Activated CD8-positive, alpha-beta memory T cell treated with anti-CD3 and anti-CD28 coated beads for 4 hours (primary cell): ENCODE results near the gene TIMM29.

Experiments used
- DNase-seq, 2 donors: peaks; one replicate each; pipeline ENCODE4 v3.0.0-alpha.2; 2020; ENCODE audit warnings: low read depth in 2 of 2

Gene TIMM29

GRCh38 chr19:10928563-10929401 lies at the start of gene TIMM29, which contains the start of gene YIPF2:
TIMM29 (plus strand) TSS chr19:10928811; CDS start chr19:10928823, 12 bp downstream.
YIPF2 (minus strand) TSS chr19:10928639; CDS start chr19:10928410, 229 bp downstream.
- DNase-seq, result peak; percentile 87 to 92

GRCh38 chr19:10881403-10882107 lies 47.1 kb upstream of the TIMM29 start:
- no peak for DNase-seq

GRCh38 chr19:10882108-10882457 lies 46.5 kb upstream of the TIMM29 start:
- no peak for DNase-seq

DNA sequence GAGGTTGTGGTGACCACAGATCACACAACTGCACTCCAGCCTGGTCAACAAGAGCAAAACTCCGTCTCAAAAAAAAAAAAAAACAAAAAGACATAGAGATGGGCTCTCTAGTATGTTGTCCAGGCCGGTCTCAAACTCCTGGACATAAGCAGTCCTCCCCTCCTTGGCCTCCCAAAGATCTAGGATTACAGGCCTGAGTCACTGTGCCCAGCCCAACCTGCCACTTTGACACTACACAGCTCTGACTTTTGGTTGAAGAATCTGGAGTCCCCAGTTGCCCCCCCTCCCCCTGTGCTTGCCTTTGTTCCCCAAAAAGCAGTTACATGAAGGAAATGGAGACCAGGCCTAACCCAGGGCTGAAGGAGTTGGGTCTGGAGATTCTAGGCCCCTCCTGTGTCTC lies 44.3 kb upstream of the TIMM29 start:
- no peak for DNase-seq

GRCh38 chr19:10885201-10886169 lies 43.1 kb upstream of the TIMM29 start:
- DNase-seq, result no peak

DNA sequence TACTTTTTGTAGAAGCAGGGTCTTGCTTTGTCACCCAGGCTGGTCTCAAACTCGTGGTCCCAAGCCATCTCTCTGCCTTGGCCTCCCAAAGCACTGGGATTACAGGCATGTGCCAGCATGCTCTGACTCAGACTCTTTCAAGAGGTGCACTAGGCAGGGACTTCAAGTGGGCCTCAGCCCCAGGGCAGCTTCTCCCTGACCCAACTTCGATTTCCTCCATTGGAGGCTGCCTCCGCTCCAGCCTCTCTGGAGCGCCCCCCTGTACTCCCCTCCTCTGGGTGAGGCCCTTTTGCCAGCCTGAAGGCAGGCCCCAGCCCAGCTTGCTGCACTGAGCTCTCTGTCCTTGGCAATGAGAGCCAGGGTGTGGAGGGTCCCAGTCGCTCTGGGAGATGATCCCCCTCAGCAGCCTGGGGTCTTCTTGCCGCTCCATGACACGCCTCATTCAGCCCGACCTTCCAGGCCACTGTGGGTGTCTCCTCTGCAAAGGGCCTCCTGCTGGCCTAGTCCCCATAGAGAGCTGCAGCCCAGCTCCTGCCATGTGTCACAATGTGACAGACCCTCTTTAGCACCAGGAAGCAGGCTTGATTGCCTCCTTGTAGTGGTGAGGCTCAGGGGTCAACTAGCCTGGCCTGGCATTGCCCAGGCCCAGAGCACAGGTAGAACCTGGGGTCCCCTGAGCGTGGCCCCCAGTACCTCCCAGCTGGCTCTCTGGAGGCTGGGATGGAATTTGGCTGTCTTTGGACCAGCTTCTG lies 40.8 kb upstream of the TIMM29 start:
- no peak for DNase-seq

GRCh38 chr19:10888421-10888866 lies 40.2 kb upstream of the TIMM29 start:
- DNase-seq, result no peak

- no peak for DNase-seq
Observed at GRCh38 chr19:10889880-10890279, 38.7 kb upstream of the TIMM29 start.

DNA sequence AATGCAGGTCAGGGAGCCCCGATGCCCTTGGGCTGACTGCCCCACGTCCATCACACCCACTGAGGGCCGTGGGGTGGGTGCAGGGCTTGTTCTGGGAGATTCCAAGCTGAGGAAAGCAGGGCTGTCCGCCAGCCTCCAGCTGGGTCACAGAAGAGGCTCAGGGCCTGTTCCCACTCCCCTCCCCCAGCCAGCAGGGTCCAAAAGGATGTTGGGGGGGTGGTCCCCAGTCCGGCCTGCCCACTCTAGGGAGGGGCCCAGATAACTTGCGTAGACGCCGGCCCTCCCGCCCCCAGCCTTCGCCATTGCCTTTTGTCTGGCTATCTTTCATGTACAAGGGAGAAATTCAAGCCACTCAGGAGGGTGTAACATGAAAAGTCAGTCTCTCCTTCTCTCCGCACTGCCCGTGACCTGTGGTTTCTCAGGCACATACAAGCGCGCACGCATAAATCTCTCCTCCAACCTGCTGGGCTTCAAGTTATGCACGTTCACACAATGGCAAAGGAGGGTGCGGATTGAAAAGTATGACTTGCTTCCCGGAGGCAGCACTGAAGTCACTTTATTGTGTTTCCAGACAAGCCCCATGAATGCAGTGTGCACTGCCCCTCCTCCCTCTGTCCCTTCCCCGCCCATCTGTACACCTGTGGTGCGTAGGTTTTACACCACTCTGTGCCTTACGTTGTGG lies 37.1 kb upstream of the TIMM29 start:
- DNase-seq, result no peak

- no peak for DNase-seq
Observed at GRCh38 chr19:10892256-10892655, 36.4 kb upstream of the TIMM29 start.

GRCh38 chr19:10894911-10895213 lies 33.7 kb upstream of the TIMM29 start:
- no peak for DNase-seq

DNA sequence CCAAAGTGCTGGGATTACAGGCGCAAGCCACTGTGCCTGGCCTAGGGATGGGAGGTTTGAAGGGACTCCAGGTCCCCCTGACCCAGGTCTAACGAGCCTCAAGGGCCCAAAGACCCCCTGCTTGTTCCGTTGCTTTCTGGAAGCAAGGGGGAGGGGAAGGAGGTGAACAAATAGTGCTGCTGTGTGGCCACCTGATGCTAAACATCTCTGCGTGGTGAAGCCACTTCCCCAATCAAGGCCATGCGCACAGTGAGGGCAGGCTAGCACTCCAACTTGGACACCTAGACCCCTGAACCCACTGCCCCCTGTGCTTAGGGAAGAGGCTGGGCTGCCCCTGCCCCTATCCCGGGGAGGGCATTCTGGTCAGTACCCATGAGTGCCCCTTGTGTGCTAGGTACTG lies 33.2 kb upstream of the TIMM29 start:
- DNase-seq, result no peak

GRCh38 chr19:10895920-10896319 lies 32.7 kb upstream of the TIMM29 start:
- no peak for DNase-seq

DNA sequence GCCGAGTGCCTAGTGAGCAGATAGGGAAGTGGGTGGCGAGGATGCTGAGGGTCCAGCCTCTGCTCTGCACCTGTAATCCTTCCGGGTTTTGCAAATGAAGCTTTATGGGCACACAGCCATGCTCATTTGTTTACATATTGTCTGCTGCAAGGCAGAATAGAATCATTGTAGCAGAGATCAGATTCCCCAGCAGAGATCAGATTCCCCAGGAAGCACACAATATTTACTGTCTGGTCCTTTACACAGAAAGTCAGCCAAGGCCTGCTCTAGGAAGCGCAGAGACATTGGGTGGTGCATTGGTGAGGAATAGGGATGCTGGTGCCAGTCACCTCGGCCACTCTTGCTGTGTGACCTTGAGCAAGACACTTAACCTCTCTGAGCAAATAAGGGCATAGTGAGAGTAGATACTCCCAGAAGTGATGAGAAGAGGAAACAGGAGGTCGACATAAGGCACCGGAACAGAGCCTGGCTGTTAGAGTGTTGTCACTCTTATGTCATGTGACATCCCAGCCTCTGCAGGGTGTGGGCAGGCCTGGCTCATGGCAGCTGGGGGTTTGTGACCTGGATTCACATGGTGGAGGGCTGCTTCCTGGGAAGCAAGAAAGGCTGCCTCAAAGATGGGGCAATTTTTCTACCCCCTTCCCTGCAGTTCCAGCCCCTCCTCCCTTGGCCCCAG lies 31.6 kb upstream of the TIMM29 start:
- DNase-seq, result no peak

DNA sequence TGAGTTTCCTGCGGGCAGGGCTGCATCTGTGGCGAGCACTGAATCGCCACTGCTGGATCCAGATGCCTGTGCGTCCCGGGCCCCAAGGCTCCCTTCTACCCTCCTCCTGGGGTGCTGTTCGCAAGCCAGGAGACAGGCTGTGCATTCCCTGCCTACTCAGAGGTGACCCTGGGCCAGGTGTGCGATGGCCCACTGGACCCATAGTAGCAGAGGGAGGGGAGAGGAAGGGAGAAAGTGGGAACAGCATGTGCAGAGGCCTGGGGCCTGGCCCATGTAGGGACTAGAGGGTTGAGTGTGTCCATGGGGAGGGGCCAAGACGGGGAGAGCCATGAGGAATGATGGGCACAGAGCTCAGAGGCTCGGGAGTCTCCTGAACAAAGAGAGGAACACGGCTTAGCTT lies 30.0 kb upstream of the TIMM29 start:
- no peak for DNase-seq

DNA sequence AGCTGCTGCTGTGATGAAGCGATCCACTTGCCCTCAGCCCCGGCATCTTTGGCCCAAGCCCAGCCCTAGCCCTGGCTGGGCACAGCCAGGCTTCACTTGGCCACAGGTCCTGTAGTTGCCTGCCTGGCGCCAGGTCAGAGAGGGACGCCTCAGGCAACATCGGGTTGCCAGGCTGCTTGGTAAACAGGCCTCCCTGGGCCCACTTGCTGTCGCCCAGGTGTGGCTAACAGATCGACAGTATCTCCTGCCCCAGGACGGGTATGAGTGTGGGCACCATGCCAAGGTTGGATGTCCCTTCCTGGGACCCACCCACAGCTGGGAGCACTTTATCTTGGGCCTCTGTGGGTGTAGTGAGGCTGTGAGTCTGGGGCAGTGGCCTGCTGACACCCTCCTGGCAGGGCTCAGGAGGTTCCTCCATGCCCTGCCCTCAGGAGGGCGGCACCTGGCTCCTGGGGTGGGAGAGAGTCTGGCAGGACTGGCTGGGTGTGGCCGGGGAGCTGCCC lies 29.4 kb upstream of the TIMM29 start:
- DNase-seq, result no peak

GRCh38 chr19:10907925-10908324 lies 20.7 kb upstream of the TIMM29 start:
- no peak for DNase-seq

GRCh38 chr19:10908380-10908960 lies 20.1 kb upstream of the TIMM29 start:
- no peak for DNase-seq

DNA sequence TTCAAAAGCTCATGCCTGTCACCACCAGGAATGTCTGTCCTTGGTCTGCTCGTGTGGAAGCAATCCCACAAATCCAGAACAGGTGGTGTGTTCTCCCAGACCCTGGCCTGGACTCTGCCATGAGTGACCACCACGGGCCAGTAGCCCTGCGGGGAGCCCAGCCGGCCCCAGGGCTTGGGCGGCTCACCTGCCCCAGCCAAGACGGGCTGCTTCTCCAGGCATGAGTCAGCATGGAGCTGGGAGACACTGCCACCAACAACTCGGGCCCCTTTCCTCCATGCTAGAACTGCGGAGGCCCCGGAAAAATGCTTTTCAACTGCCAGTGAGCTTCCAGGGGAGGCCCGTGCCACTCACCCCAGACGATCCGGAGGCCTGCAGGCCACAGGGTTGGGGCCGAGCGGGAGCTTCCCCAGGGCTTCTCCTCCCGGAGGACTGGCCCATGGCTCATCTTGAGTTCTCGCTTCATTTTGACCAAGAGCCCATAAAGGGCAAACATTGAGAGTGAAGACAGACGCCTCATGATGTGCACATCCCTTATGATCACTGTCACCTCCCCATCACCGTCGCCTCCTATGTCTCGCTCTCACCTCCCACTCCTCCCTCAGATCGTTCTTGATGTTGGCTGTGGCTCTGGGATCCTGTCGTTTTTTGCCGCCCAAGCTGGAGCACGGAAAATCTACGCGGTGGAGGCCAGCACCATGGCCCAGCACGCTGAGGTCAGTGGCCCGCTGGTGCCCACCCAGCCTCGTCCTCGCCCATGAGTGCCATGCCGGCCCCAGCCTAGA lies 16.8 kb upstream of the TIMM29 start:
- no peak for DNase-seq
